Loucy (cell line): ENCODE data around the gene TTC23.

Experiments
- CTCF ChIP-seq: fragments of 200-600 bp; sonication (generic); conservative IDR thresholded peaks from 2 replicates; pipeline ENCODE4 v1.5.1; 2014; ENCODE audit warnings: mild to moderate bottlenecking, antibody characterized with exemption, low read length
- EZH2phosphoT487 ChIP-seq: fragments of 200-600 bp; IDR thresholded peaks from 2 replicates; pipeline ENCODE4 v1.6.1; 2018; ENCODE audit warnings: antibody characterized with exemption, mild to moderate bottlenecking, moderate library complexity, borderline replicate concordance

- TF ChIP-seq CTCF (no peak), EZH2phosphoT487 (no peak)
These were observed 151.0 kb downstream of the TTC23 start for GRCh38 chr15:99098426-99098825.
